M059J (cell line): Measurements from ENCODE around the gene IFT172. TPM values are rescaled to one million over a fixed set of nuclear protein-coding genes. Genes with fewer than 3 reads are reported as not detected.
"Not testable (repeated sequence)": the region's sequence is repeated elsewhere in the genome, so short reads cannot be mapped to it uniquely, and the experiment has no call there.

Experiments used
- DNase-seq: peaks from one replicate; pipeline ENCODE4 v3.0.0-alpha.2; 2012; ENCODE audit warnings: low read depth
- total RNA-seq: library from RNA; depleted of rRNA; stranded (reverse); fragments of >200 nt; shearing (Covaris generic); gene quantifications from 2 replicates; pipeline ENCODE4 v1.2.3, GENCODE V29; 2014; rRNA removed

Gene IFT172, protein sequence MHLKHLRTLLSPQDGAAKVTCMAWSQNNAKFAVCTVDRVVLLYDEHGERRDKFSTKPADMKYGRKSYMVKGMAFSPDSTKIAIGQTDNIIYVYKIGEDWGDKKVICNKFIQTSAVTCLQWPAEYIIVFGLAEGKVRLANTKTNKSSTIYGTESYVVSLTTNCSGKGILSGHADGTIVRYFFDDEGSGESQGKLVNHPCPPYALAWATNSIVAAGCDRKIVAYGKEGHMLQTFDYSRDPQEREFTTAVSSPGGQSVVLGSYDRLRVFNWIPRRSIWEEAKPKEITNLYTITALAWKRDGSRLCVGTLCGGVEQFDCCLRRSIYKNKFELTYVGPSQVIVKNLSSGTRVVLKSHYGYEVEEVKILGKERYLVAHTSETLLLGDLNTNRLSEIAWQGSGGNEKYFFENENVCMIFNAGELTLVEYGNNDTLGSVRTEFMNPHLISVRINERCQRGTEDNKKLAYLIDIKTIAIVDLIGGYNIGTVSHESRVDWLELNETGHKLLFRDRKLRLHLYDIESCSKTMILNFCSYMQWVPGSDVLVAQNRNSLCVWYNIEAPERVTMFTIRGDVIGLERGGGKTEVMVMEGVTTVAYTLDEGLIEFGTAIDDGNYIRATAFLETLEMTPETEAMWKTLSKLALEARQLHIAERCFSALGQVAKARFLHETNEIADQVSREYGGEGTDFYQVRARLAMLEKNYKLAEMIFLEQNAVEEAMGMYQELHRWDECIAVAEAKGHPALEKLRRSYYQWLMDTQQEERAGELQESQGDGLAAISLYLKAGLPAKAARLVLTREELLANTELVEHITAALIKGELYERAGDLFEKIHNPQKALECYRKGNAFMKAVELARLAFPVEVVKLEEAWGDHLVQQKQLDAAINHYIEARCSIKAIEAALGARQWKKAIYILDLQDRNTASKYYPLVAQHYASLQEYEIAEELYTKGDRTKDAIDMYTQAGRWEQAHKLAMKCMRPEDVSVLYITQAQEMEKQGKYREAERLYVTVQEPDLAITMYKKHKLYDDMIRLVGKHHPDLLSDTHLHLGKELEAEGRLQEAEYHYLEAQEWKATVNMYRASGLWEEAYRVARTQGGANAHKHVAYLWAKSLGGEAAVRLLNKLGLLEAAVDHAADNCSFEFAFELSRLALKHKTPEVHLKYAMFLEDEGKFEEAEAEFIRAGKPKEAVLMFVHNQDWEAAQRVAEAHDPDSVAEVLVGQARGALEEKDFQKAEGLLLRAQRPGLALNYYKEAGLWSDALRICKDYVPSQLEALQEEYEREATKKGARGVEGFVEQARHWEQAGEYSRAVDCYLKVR (N-terminal part only)
- 2.8 and 5.7 TPM in 2 replicates for total RNA-seq

DNA sequence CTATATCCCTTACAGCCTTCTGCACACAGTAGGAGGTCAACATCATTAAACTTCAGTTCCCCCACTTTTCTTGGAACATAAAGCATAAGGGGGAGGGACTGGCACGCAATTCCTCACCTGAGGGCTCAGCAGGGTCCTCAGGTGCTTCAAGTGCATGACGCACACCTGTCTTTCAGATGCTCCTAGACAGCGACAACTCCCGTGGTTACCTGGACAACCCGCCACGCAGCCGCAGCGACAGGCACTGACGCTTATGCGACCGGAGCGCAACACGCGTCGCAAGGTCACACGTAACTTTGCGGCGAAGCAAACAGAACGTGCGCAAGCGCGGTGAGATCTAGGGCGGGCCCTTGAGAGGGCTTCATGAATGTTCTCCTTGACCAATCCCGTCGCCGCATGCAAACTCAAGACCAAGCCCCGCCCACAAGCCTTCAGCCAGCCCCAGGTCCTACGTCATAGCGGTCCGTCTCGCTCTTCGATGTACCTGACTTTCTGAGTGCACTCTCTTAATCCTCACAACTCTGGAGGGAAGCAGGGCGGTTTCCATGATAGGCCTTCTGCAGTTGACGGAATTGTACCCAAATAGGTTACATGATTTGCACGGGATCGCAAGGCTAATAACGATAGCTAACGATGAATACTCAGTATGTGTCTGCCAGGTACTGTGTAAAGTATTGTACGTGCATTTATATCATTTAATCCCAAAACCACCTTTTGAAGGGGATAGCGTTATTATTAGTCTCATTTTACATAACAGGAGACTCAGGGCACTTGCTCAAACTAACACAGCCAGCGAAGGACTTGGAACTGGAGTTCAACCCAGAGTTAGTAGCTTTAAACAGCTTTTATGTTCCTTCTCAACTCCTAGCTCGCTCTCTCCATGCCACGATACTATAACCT lies at the start of gene IFT172:
TSS of gene IFT172 (minus strand) at position 246 of the 900 bp plus-strand sequence. CDS start at position 156, 90 bp downstream.
- DNase-seq: peak; percentile 99

DNA sequence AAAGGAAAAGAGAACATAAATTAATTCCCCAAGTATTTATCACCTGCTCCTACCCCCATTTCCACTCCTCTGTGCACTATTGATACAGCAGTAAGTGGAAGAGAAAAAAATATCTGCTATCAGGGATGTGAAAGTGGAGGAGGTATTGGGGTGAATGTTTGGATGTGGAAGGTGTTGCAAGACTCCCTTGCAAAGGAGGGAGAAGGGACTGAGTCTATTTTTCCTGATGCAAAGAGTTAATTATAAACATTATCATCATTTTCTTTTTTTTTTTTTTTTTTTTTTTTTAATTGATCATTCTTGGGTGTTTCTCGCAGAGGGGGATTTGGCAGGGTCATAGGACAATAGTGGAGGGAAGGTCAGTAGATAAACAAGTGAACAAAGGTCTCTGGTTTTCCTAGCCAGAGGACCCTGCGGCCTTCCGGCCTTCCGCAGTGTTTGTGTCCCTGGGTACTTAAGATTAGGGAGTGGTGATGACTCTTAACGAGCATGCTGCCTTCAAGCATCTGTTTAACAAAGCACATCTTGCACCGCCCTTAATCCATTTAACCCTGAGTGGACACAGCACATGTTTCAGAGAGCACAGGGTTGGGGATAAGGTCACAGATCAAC lies 49.4 kb upstream of the IFT172 start:
- not testable (repeated sequence) for DNase-seq

DNA sequence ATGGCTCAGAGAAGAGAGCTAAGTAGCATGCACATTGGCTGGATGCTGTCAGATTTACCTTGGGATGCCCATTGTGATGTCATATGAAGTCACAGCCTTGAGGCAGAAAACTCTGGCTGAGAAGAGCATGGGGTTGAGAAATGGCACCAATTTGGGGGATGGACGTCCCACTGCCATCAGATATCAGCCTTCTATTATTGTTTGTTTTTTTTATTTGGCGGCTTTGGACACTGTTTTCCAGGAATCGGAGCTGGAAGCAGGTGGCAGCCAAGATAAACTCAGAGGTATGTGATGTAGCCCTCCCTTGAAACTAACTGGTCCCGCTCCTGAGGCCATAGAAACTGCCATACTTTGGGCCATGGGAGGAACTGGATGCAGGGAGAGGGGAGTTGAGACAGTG lies 47.7 kb upstream of the IFT172 start:
- DNase-seq: no peak

DNA sequence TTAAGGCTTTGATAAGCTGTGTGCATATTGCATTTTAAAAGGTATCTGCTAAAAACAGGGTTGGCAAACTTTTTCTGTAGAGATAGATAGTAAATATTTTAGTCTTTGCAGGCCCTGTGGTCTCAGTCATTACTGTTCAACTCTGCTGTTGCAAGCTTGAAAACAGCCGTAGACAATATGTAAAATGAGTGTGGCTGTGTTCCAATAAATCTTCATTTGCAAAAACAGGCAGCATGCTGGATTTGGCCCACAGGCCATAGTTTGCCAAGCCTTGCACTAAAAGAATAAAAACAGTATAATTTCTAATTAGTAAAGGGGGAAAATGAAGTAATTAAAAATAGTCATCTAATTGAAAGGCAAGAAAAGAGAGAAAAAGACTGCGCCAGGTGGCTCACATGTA lies 42.4 kb upstream of the IFT172 start:
- no peak for DNase-seq

DNA sequence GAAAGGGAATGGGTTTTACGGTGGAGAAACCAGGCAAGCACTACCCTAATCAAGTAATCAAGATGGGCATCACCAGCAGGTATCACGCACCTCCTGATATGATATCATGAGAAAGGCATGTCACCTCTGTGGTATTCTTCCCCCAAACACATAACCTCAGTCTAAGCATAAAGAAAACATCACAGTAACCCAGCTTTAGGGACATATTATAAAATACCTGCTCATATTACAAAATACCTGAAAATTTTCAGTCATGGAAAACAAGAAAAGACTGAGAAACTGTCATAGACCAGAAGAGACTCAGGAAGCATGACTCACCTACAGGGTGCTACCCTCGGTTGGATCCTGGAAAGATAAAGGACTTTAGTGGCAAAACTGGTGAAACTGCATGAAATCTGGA lies 37.6 kb upstream of the IFT172 start:
- DNase-seq: peak; percentile 43

DNA sequence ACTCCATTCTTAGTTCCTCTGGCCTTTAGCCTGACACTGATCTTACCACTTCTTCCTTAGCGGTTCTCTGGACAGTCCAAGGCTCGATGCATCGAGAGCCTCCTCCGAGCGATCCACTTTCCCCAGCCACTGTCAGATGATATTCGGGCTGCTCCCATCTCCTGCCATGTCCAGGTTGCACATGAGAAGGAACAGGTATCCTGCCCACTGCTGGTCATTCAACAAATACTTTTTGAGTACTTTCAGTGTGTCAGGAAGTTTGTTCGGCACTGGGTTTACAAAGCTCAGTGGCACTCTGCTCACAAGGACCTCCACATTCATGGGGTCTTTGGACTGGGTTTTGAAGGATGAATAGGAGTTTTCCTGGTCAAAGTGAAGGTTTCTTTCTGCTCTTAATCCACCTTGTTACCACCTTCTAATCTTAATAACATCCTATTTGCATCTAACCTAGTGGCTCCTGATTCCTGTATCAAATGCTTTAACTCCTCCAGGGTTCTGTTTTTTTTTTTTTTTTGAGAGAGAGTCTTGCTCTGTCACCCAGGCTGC lies 32.9 kb upstream of the IFT172 start:
- DNase-seq: no peak

DNA sequence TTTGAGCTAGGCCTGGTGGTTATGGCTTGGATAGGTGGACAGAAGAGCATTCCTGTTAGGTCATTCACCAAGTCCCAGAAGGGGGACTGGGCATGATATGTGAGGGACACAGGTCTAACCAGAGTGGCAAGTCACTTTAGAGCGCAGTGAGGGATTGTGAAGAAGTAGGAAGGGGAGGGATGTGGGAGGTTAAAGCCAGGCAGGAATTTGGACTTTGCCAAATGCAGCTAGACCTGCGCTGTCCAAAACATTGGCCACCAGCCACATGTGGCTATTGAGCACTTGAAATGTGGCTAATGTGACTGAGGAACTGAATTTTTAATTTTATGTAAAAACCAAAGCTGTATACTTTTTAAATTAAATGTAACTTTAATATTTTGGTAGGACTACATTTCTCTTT lies 30.8 kb upstream of the IFT172 start:
- DNase-seq: no peak

DNA sequence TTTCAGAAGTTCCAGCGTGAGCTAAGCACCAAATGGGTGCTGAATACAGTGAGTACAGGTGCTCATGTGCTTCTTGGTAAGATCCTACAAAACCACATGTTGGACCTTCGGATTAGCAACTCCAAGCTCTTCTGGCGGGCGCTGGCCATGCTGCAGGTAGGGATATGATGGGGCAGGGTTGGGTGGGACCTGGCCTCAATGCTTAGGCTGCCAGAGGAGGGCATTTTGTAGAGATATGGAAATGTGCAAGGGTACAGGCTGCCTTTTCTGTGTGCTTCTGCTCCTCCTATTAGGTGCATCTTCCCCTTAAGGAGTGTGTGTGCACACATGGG lies 29.2 kb upstream of the IFT172 start:
- no peak for DNase-seq

DNA sequence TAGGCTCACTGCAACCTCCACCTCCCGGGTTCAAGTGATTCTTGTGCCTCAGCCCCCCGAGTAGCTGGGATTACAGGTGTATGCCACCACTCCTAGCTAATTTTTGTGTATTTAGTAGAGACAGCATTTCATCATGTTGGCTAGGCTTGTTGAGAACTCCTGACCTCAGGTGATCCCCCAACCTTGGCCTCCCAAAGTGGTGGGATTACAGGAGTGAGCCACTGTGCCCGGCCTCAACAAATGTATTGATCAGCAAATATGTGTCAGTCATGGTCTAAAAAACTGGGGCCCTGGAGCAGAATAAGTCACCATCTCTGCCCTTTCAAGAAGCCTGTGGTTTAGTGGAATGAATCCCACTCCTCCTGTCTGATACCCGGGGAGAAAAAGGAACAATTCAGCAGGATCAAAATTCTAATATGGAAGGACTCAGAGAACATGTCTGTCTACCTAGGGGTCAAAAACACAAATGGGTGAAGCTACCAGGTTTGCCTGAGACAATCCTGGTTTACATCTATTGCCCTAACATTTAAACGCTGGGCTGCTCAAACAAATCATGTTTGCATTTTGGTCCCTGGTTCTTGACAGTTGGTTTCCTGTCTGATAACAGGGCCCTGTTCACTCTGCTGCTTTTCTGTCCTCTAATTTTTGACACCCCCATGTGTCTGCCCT lies 28.7 kb upstream of the IFT172 start:
- no peak for DNase-seq

DNA sequence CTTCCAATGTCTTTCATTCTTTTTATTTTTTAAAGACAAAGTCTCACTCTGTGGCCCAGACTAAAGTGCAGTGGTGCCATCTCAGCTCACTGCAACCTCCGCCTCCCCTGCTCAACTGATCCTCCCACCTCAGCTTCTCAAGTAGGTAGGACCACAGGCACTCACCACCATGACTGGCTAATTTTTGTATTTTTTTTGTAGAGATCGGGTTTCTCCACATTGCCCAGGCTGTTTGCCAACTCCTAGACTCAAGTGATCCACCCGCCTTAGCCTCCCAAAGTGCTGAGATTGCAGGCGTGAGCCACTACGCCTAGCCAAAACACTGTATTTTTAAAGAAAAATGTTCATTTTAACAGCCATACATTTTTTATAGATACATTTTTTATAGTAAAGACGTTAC lies 19.8 kb upstream of the IFT172 start:
- DNase-seq: peak; percentile 52

DNA sequence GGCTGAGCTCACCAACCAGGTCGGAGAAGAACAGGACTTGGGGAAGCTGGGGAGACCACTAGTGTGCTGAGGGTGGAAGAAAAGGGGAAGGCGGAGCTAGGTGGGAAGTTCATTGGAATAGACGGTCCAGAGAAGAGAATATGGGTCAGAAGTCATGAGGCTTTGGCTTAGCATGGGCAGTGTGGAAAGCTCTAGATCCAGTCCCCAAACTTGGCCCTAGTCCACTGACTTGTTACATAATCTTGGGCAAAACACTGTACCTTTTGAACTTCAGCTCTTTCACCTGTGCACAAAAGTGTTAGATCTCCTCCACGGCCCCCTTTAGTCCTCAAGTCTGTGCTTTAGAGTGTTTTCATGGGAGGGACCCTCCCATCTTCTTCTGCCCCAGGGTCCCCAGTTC lies 17.8 kb upstream of the IFT172 start:
- no peak for DNase-seq

DNA sequence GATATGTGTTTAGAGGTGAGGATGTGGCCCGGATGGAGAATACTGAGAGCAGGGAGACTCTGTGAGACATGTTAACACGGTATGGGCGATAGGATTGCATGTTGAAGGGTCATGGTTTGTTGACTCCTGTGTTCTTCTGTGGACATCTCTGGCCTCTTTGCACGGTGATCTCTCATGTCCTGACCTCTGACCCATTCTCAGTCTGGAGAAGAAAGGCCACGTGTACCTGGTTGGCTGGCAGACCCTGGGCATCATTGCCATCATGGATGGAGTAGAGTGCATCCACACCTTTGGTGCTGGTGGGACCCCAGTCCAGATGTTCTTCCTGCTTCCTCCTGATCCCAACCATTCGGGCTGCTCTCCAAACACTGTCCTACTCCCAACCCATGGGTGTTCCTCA lies 17.0 kb upstream of the IFT172 start:
- DNase-seq: no peak

DNA sequence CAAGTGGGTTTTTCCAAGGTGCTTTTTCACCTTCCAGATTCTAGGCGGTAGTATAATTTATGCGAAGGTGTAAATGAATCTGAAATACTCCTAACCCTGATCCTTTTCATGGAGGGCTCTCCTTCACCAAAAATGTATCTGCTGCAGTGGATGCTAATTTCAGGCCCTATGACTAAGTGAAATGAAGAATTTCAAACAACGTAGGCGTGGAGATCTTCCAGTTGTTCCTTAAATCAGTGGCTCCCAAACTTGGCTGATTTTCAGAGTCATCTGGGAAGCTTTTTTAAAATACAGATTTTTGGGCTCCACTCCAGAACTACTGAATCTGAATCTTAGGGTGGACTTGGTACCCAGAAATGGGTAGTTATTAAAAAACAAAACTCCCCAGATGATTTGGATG lies 12.6 kb upstream of the IFT172 start:
- no peak for DNase-seq

DNA sequence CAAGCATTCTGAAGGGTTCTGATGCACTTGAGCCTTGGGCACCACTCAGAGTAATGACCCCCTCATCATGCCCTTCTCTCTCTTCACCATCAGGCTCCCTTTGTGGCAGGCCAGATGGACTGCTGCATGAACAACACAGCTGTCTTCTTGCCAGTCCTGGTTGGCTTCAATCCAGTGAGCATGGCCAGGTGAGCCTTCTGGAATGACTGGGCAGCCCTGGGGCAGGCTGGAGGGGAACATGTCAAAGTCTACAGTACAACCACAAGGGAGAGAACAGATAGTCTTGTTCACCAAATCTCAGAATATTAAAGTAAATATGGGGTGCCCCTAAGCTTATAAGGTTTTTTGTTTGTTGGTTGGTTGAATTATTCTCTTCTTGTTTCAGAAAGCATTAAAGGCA lies 11.5 kb upstream of the IFT172 start:
- peak; percentile 6 for DNase-seq

DNA sequence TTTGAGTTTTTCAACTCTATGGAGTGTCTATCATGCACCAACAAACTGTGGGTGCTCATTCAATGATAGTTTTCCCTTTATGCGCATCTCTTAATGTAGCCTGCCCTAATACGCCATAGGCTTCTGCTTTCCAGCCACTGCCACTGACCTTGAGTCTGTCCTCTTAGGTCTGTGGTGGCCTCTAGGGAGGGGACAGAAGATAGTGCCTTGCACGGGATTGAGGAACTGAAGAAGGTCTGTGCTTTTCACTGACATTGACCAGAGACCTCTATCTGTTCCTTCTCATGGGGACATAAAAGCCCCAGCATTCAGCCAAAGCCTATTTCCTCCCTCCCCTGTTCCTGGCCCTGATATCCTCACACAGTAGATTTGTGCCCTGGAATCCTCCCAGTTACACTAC lies 9.4 kb upstream of the IFT172 start:
- DNase-seq: no peak

DNA sequence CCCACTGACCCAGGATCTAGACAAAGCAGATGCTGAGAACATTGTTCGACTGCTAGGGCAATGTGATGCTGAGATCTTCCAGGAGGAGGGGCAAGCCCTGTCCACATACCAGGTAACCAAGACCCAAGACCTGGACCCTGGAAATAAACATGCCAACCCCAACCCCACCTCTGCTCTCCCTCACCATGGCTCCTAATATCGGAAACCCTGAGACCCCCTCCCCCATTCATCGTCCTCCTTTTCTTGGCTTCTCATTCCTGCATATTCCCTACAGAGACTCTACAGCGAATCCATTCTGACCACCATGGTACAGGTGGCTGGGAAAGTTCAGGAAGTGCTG lies 7.7 kb upstream of the IFT172 start:
- DNase-seq: no peak

DNA sequence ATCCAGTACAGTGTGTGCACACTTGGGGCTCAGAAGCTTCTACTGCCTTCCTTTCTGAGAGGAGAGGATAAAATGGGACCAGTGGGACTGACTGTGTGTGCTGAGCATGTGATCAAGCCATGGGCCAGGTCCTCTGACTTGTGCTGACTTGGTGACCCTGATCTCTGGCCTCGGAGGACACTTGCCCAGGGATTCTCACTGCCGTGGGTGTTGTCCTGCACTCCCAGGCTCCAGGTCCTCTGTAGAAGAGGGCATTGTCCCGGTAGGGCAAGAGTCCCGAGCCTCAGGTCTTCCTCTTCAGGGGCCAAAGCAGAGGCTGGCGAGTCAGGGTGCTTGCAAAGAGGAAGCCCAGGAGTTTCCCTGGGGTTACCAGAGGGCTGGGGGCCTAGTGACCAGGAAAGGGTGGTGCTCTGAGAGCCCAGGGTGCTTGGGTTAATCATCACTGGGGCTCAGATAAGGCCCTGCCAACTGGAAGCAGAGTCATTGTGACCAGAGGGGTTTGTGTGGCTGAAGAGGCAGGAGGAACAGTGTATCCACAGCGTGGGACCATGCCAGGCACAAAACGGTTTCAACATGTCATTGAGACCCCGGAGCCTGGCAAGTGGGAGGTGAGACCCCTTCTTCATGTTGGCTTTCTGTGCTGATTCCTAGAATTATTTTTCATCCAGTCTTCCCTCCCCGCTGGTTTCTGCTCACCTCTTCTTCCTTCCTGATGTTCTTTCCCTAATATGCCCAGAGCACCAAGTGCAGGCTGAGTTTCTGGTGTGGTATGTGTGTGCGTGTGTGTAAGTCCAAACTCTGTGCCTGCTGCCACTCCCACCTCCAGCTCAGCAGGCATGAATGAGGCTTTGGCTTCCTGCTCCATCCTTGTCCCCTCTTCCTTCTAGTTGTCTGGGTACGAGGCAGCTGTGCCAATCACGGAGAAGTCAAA lies 7.1 kb upstream of the IFT172 start, which contains the start of gene GCKR:
TSS of gene GCKR (plus strand) at position 483 of the 931 bp plus-strand sequence. CDS start at position 549, 66 bp downstream.
- DNase-seq: peak; percentile 30

DNA sequence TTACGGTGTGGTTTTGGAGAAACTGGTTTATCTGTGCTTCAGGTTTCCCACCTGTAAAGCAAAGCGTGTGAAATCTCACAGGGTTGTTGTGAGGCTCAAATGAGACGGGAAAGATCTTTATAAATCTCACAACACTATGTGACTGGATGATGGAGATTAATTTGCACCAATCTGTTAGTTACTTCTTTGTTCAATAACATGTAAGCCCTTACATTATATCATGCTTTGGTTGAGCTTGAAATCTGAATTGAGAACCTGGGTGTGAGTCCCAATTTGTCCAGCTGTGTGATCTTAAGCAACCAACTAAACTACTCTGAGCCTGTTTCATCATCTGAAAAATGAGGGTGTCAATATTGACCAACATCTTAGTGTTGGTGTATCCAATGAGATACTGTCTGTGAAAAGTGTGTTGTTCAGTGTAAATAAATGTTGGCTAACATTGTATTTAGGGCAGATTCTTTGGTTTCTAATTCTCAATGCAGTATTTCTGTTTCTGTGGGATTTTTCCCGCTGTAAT lies 6.4 kb upstream of the IFT172 start:
- DNase-seq: no peak
